Activated naive CD8-positive, alpha-beta T cell (primary cell): Measurements from ENCODE around the gene U2AF2.

Experiments
- H3K27ac Mint-ChIP-seq: one replicate; pipeline ENCODE4 v1.8.0; 2021; ENCODE audit warnings: mixed read lengths
- H3K27me3 Mint-ChIP-seq: one replicate; pipeline ENCODE4 v1.8.0; 2021; ENCODE audit warnings: mixed read lengths
- H3K36me3 Mint-ChIP-seq: one replicate; pipeline ENCODE4 v1.8.0; 2021; ENCODE audit warnings: mixed read lengths
- H3K4me1 Mint-ChIP-seq: one replicate; pipeline ENCODE4 v1.8.0; 2021; ENCODE audit warnings: low read depth, mixed read lengths
- H3K4me3 Mint-ChIP-seq: one replicate; pipeline ENCODE4 v1.8.0; 2021; ENCODE audit warnings: mild to moderate bottlenecking, mixed read lengths
- H3K9me3 Mint-ChIP-seq: one replicate; pipeline ENCODE4 v1.8.0; 2021; ENCODE audit warnings: low read depth, mixed read lengths

U2AF2 gene

DNA sequence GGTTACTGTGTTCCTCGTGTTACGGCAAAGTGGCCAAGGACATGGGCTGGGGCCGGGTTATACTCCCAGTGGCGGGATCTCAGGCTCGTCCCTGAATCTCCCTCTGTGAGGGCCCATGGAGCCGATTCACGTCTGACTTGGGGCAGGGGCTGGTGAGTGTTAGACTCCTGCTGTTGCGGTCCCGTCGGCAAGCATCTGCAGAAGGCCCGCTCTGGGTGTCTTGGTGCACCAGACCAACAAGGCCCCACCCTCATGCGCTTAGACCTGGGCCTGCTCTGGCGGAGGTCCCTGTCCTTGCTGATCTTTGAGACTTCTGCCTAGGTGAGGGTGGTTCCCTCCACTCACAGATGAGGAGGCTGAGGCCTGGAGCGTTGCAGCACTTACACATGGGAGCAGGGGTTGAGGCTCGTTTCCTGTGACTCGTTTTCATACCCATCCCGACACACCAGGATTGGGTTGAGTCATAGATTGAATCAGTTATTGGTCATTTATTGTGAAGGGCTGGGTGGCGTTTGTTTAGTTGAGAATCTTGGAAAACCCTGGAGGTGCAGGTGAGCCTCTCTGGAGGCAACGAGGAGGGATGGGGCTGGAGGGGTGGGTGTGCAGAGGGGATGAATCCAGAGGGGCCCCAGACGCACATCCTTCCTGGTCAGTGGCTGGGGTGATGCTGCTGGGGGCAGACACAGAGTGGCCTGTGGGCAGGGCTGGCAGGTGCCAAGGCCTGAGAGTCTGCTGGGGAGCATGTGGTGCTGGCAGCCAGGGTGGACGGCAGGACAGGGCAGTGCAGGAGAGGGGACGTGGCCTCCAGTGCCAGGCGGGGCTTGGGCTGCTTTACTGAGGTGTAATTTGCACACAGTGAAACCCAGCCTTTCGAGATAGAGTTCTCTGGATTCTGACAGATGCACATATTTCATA, 24.8 kb downstream of the U2AF2 start:
- H3K4me3 Mint-ChIP-seq: no peak overlapping the region
- no peaks in the 10 kb centered on the region for H3K9me3 Mint-ChIP-seq
- no peaks in the 10 kb centered on the region for H3K27me3 Mint-ChIP-seq
- peaks cover 46% of the 10 kb centered on the region for H3K4me1 Mint-ChIP-seq
- peaks cover 2% of the 10 kb centered on the region for H3K36me3 Mint-ChIP-seq
- H3K27ac Mint-ChIP-seq: peak overlapping the region; percentile 61

DNA sequence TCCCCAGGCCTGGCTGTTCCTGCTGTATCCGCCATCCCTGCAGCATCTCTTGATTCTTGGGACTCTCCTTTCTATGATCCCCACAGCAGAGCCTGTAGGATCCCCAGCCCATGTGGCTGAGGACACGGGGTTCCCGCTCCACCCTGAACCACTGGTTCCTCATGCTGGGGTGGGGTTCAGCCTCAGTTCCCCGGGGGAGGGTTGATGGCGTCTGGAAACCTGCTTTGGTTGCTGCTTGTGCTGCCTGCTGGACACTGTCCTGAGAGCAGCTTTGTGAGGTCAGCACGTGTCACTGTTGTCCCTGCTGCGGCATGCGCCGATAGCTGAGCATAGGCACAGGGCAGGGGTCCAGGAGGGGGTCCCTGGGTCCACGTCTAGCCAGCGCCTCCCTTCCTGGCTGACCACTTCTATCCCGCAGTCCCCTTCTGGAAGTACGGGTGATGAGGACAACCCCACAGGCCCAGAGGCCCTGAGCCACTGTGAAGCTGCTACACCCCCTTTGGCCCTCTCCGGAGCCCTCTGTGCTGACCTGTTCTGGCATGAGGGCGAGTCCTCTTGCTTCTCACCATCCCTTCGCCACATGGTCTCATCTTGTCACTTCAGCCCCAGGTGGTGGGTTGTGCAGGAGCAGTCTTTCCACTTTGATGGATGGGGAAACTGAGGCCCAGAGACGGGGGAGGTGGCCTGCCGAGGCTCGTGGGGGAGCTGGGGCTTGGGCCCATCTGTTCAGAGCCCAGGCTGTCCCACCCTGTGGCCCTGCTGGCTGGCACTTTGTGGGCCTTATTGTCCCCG, 25.7 kb downstream of the U2AF2 start:
- peaks cover 2% of the 10 kb centered on the region for H3K36me3 Mint-ChIP-seq
- H3K9me3 Mint-ChIP-seq: no peaks in the 10 kb centered on the region
- no peaks in the 10 kb centered on the region for H3K27me3 Mint-ChIP-seq
- H3K4me1 Mint-ChIP-seq: peaks cover 44% of the 10 kb centered on the region
- H3K4me3 Mint-ChIP-seq: peak overlapping the region; percentile 5
- H3K27ac Mint-ChIP-seq: no peak overlapping the region

GRCh38 chr19:55681131-55682092, 26.6 kb downstream of the U2AF2 start:
- H3K9me3 Mint-ChIP-seq: no peaks in the 10 kb centered on the region
- no peak overlapping the region for H3K4me3 Mint-ChIP-seq
- peaks cover 39% of the 10 kb centered on the region for H3K4me1 Mint-ChIP-seq
- H3K36me3 Mint-ChIP-seq: peaks cover 2% of the 10 kb centered on the region
- H3K27ac Mint-ChIP-seq: no peak overlapping the region
- H3K27me3 Mint-ChIP-seq: no peaks in the 10 kb centered on the region

DNA sequence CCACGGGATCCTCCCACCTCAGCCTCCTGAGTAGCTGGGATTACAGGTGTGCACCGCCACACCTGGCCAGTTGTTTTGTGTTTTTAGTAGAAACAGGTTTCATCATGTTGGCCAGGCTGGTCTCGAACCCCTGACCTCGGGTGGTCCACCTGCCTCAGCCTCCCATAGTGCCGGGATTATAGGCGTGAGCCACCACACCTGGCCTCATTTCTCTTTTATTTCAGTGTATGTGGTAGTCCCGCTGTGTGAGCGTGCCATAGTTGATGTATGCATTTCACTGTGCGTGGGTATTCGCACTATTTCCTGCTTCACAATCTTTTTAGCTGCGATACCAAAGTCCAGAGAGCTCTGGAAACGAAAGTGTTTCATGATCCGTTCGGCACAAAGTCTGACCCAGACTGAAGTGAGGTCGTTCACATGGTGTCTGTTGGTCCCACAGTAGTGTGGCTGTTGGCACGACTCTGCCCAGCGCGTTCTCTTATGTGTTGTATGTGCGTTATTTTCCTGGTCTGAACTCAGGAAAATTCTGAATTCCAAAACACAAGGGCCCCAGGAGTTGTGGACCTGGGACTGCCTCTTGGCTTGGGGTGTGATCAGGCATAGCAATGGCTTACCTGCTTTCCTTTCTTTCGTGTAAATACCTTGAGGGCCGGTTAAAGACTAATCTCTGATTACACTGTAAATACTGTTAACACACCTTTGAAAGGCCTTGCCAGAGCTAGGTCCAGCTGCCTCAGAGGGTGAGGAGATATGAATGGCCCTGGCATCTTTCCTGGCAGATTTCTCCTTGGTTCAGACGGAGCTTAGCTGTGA, 28.8 kb downstream of the U2AF2 start:
- Mint-ChIP-seq H3K9me3 (no peaks in the 10 kb centered on the region), H3K27me3 (no peaks in the 10 kb centered on the region), H3K36me3 (peaks cover 2% of the 10 kb centered on the region), H3K27ac (no peak overlapping the region), H3K4me3 (no peak overlapping the region), H3K4me1 (peaks cover 19% of the 10 kb centered on the region)

GRCh38 chr19:55684946-55685681, 30.3 kb downstream of the U2AF2 start:
- Mint-ChIP-seq H3K27me3 (no peaks in the 10 kb centered on the region), H3K9me3 (no peaks in the 10 kb centered on the region), H3K36me3 (no peaks in the 10 kb centered on the region), H3K4me1 (peaks cover 9% of the 10 kb centered on the region), H3K27ac (no peak overlapping the region), H3K4me3 (no peak overlapping the region)

- no peak overlapping the region for H3K4me3 Mint-ChIP-seq
- no peaks in the 10 kb centered on the region for H3K9me3 Mint-ChIP-seq
- no peaks in the 10 kb centered on the region for H3K36me3 Mint-ChIP-seq
- H3K4me1 Mint-ChIP-seq: peaks cover 5% of the 10 kb centered on the region
- H3K27me3 Mint-ChIP-seq: no peaks in the 10 kb centered on the region
- no peak overlapping the region for H3K27ac Mint-ChIP-seq
Observed at GRCh38 chr19:55685776-55686175, 30.9 kb downstream of the U2AF2 start.

DNA sequence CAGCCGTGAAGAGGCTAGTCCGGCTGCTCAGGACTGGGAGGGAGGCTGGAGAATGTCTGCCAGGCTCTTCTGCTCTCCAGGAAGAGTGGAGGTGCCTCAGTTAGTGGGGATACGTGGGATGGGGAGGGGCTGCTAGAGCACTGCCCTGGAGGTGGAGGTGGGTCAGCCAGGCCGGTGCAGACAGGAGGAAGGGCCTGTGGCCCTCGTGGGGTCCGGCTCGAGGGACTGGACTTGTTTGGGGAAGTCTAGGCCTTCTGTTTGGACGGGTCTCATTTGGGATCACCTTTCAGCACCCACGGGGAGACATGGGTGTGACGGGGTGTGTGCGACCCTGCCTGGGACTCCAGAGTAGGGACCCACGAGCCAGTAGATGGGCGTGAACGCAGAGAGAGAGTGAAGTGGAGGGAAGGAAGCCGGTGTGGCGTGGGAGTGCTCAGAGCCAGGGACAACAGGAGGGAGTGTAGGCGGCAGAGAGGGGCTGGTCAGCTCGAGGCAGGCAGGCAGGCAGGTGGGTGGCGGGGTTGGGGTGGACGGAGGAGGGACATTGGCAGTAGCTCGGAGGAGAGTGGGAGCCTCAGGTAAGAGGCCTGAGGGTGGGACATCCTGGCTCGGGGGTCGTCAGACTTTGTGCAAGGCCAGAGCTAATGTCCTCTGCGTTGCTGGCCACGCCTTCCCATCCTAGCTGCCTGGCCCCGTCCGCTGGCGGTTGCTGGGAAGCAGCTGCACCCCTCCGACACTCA, 31.6 kb downstream of the U2AF2 start:
- no peaks in the 10 kb centered on the region for H3K9me3 Mint-ChIP-seq
- H3K36me3 Mint-ChIP-seq: no peaks in the 10 kb centered on the region
- no peaks in the 10 kb centered on the region for H3K27me3 Mint-ChIP-seq
- peaks cover 4% of the 10 kb centered on the region for H3K4me1 Mint-ChIP-seq
- no peak overlapping the region for H3K4me3 Mint-ChIP-seq
- no peak overlapping the region for H3K27ac Mint-ChIP-seq

- Mint-ChIP-seq H3K4me1 (peaks cover 3% of the 10 kb centered on the region), H3K9me3 (no peaks in the 10 kb centered on the region), H3K27ac (no peak overlapping the region), H3K27me3 (no peaks in the 10 kb centered on the region), H3K4me3 (no peak overlapping the region), H3K36me3 (no peaks in the 10 kb centered on the region)
Observed at GRCh38 chr19:55687281-55688201, 32.7 kb downstream of the U2AF2 start.

DNA sequence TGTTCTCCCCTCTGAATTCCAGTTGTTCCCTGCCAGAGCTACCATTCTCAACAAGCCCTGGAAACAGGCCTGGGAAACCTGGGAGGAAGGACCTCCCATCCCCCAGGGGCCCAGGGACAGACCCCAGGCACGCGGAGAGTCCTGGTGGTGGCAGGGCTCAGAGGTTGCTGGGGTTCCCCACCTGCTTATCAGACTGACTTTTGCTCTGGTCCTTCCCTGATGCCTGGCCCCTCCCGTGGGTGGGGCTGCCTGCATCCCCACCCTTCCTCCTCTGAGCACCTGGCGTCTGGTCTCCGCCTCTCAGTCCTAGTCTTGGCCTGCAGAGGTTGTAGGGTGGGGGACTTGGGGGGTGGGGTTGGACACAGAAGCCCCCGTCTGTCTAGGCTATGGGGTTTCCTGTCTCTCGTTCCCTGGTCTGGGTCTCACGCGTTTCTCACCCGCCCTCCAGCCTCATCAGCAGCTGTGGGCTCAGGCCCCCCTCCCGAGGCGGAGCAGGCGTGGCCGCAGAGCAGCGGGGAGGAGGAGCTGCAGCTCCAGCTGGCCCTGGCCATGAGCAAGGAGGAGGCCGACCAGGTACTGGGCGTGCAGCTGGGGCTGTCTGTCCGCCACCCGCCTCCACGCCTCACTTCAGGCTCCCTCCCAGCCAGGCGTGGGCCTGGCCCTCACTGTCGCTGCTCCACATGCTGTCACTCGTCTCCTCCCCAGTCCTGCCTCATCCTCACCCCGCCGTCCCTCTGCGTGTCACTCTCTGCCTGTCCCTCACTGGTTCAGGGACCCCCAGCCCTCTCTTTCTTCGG, 33.8 kb downstream of the U2AF2 start:
- Mint-ChIP-seq H3K27me3 (no peaks in the 10 kb centered on the region), H3K4me3 (no peak overlapping the region), H3K9me3 (no peaks in the 10 kb centered on the region), H3K4me1 (peaks cover 3% of the 10 kb centered on the region), H3K36me3 (no peaks in the 10 kb centered on the region), H3K27ac (no peak overlapping the region)

DNA sequence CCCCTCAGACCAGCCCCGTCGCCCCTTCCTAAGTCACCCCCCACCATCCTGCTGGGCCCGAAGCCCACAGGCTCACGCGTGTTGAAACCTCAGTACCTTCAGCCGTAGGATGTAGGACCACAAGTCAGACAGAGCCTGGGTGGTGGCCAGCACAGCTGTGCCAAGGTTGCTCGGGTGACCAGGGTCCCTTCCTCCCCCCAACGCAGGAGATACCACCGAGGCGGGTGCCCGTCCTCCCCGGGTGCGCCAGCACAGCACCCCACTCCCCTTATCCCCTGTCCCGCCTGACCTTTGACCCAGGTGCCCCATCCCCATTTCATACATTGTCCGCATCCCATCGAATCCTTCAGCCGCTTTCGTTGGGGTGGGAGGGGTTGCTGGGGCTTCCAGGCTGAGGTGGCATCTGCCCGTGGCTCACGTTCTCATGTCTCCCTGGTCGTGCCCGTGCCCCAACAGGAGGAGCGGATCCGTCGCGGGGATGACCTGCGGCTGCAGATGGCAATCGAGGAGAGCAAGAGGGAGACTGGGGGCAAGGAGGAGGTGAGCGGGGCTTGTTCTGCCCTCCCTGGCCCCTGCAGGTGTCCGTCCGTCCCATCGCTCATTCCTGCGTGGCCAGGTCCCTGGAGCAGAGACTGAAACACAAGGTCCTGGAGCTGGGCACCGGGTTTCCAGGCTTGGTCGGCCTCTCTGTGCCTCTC, 34.7 kb downstream of the U2AF2 start:
- Mint-ChIP-seq H3K36me3 (no peaks in the 10 kb centered on the region), H3K27me3 (no peaks in the 10 kb centered on the region), H3K4me3 (no peak overlapping the region), H3K4me1 (peaks cover 3% of the 10 kb centered on the region), H3K27ac (no peak overlapping the region), H3K9me3 (no peaks in the 10 kb centered on the region)

DNA sequence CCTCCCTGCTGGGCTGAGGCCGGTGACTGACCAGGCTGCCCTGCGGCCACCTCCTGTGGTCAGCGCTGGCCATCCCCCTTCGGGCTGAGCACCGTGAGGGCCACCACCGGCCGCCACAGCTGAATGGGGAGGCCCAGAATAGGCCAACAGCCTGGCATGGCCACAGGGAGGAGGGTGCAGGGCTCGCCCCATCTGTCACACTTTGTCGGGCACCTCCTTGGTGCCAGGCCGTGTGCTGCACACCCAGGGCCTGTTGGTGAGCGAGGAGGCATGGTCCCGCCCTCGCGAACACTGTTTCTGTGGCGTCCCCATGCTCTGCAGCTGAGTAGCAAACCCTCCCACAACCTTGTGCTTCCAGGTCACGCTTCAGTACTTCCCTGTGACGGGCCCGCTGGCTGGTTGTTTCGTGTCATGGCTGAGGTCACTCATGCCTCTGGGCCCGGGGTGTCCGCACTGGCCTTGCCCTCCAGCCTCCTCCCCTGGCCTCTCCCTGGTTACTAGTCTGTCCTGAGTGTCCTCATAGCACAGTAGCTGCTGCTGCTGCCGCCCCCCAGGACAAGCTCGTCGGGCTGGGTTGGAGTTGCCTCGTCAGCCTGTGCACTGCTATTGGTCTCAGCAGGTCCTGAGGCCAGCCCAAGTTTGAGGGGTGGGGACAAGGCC, 35.4 kb downstream of the U2AF2 start:
- Mint-ChIP-seq H3K27me3 (no peaks in the 10 kb centered on the region), H3K4me3 (no peak overlapping the region), H3K4me1 (peaks cover 3% of the 10 kb centered on the region), H3K36me3 (no peaks in the 10 kb centered on the region), H3K9me3 (no peaks in the 10 kb centered on the region), H3K27ac (no peak overlapping the region)
